ENCODE results near the gene TEKTIP1.
A peak's percentile ranks its signal among the peaks of the same experiment; 100 is the strongest.
"Not testable (repeated sequence)": the region's sequence is repeated elsewhere in the genome, so short reads cannot be mapped to it uniquely, and the experiment has no call there.

Gene TEKTIP1

DNA sequence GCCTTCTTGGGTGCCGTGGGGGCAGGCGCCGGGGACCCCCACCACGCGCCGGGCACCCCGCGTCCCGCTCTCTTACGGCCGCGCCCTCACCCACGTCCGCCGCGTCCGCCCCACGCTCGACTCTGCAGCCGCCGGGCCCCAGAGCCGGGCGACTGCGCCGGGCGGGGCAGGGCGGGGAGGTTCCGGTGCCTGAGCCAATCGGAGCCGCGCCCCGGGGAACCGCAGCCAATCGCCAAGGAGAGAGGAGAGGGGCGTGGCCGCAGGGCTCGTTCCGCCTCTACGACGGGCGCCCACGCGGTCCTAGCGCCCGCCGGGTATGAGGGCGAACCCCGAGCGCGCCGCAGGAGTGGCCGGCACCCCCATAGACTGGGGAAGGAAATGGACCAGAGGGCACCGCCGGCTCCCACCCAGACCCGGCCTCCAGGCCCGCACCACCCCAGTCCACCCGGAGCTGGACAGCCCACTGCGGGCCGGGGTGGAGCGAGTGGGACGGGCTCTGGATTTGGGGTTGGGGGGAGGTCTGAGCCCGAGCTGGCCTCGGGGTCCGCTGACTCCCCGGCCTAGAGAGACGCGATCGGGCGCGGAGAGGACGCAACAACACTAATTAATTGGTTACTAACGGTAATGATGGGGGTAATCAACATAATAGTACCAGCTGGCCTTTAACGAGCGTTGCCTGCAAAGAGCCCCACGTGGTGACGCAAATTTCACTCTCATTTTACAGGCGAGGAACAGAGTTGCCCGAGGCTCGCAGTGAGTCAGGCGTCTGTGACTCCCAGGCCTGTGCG, 18.7 kb downstream of the TEKTIP1 start, which contains the start of gene MFSD12:
MFSD12 (minus strand) TSS at position 126 of the 788 bp plus-strand sequence. CDS start 183 bp downstream, outside the sequence.
- peak; percentile 71 for DNase-seq (ENCODE audit: low read depth, low spot score)

DNA sequence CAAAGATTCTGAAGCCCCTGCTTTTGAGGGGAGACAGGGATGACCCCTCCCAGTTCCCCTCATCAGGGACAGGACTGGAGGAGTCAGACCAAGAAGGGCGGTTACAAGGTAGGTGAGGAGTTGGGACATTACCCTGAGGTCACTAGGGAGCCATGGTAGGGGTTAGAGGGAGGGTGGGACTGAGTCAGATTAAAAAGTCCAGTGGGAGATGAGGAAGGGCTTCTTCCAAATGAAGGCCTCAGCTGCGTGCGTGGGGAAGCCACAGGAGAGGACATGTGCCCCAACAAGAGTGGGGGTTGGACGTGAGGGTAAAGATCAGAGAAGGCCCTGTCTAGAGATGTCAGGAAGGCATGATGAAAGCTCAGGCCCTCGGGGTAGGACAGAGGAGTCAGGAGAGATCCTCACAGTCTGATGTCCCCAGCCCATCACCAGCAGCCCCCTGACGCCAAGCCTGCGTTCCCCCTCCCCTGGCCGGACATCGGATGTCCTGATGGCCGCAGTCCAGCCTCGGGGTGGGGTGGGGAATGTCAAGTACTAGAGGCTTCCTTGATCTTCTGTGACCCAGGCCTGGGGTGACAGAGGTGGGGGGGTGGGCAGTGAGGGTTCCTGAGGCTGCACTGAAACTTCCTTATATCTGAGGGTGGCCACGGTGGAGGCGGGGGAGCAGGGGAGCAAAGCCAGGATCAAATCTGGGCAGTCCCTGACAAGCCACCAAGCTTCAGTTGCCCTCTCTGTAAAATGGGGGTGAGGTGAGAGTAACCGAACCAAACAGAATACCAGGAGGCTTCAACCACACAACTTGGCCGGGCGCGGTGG, 24.9 kb downstream of the TEKTIP1 start:
- no peak for DNase-seq (ENCODE audit: low read depth, low spot score)

DNA sequence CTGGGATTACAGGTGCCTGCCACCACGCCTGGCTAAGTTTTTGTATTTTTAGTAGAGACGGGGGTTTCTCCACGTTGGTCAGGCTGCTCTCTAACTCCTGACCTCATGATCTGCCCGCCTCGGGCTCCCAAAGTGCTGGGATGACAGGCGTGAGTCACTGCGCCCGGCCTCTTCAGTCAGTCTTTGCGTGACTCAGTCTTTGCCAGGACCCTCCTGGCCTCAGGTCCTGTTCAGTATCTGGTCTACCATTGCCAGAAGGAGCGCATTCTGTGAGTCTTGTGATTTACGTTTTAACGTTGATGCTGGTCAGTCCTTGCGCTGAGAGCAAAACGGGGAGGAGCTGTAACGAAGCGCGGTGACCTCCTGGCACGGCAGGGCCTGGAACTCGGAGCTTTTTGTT, 26.2 kb downstream of the TEKTIP1 start:
- no peak for DNase-seq (ENCODE audit: low read depth, low spot score)

GRCh38 chr19:3570042-3570441, 31.1 kb downstream of the TEKTIP1 start:
- not testable (repeated sequence) for DNase-seq (ENCODE audit: low read depth, low spot score)

GRCh38 chr19:3570606-3571011, 31.6 kb downstream of the TEKTIP1 start:
- DNase-seq (ENCODE audit: low read depth, low spot score), result no peak

GRCh38 chr19:3572132-3572854, 33.3 kb downstream of the TEKTIP1 start:
- peak; percentile 100 for DNase-seq (ENCODE audit: low read depth, low spot score)

- DNase-seq (ENCODE audit: low read depth, low spot score), result no peak
Observed at GRCh38 chr19:3572855-3573161, 33.8 kb downstream of the TEKTIP1 start, which contains the start of gene HMG20B. HMG20B (plus strand) TSS chr19:3572944; CDS start chr19:3573310, 366 bp downstream.

- DNase-seq (ENCODE audit: low read depth, low spot score), result no peak
Observed at GRCh38 chr19:3573162-3573857, 34.3 kb downstream of the TEKTIP1 start.

- peak; percentile 90 for DNase-seq (ENCODE audit: low read depth, low spot score)
Observed at GRCh38 chr19:3573858-3574637, 35.1 kb downstream of the TEKTIP1 start.

DNA sequence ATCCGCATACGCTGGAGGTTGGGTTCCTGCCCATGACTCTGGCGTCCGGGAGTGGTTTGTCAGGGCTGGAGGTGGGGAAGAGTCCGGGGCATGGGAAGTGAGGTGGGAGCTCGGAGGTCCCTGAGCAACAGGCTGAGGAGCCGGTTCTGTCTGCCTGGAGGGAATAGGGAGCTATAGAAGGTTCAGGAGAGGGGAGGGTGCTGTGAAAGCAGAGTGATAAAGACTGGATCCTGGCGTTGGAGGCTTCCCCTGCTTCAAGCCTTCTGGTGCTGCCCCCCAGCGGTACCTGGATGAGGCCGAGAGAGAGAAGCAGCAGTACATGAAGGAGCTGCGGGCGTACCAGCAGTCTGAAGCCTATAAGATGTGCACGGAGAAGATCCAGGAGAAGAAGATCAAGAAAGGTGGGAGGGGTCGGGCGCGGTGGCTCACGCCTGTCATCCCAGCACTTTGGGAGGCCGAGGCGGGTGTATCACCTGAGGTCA, 36.3 kb downstream of the TEKTIP1 start:
- DNase-seq (ENCODE audit: low read depth, low spot score), result no peak

DNA sequence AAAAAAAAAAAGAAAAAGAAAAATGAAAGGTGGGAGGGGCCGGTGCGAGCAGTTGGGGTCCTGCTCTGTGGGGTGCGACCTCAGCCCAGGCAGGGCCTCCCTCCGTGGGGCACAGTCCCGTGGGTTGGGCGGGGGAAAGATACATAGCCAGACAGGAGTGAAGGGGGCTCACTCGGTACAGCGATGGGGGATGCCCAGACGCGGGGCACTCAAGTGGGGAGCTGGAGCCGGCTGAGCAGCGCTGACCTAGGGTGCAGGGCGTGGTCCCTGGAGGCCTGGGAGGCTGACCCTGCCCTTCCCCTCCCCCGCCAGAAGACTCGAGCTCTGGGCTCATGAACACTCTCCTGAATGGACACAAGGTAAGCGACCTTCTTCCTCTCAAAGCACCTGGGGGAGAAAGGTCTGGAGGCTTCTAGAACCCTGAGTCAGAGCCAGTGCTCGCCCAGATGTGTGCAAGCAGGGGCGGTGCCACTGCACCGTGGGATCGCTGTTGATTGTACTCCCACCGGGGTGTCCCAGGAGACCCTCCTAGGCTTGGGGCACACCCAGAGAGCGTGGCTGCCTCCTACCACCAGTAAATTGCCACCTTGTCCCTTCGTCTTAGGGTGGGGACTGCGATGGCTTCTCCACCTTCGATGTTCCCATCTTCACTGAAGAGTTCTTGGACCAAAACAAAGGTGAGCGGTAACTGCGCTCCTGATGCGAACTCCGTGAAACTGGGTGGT, 37.1 kb downstream of the TEKTIP1 start:
- DNase-seq (ENCODE audit: low read depth, low spot score), result no peak

- no peak for DNase-seq (ENCODE audit: low read depth, low spot score)
Observed at GRCh38 chr19:3576696-3577443, 37.9 kb downstream of the TEKTIP1 start.

GRCh38 chr19:3577723-3578344, 38.9 kb downstream of the TEKTIP1 start:
- no peak for DNase-seq (ENCODE audit: low read depth, low spot score)

DNA sequence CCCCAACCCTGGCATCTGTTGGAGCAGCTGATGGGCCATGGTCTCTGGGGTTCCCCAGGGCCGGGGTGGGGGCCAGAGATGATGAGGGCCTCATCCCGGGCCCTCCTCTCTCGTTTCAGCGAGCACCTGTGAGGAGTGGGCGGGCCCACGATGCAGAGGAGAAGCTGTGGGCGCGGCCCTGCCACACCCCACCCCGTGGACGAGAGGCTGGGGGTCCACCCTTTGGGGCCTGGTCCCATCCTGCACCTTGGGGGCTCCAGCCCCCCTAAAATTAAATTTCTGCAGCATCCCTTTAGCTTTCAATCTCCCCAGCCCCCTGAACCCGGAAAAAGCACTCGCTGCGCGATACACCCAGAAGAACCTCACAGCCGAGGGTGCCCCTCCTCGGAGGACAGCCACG, 39.4 kb downstream of the TEKTIP1 start:
- DNase-seq (ENCODE audit: low read depth, low spot score), result no peak

GRCh38 chr19:3580156-3580934, 41.4 kb downstream of the TEKTIP1 start:
- peak; percentile 44 for DNase-seq (ENCODE audit: low read depth, low spot score)

GRCh38 chr19:3581792-3582191, 42.8 kb downstream of the TEKTIP1 start:
- not testable (repeated sequence) for DNase-seq (ENCODE audit: low read depth, low spot score)

DNA sequence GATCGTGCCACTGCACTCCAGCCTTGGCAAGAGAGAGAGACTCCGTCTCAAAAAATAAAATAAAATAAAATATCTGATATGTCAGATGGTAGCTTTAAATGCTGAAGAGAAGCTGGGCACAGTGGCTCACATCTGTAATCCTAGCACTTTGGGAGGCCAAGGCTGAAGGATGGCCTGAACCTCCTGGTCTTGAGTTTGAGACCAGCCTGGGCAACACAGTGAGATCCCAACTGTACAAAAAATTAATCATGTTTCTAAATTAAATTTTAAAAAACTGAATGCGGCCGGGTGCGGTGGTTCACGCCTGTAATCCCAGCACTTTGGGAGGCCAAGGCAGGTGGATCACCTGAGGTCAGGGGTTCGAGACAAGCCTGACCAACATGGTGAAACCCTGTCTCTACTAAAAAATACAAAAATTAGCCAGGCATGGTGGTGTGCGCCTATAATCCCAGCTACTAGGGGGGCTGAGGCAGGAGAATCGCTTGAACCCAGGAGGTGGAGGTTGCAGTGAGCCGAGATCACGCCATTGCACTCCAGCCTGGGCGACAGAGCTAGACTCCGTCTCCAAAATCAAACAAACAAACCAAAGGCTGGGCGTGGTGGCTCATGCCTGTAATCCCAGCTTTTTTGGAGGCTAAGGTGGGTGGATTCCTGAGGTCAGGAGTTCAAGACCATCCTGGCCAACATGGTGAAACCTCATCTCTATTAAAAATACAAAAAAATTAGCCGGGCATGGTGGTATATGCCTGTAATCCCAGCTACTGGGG, 45.2 kb downstream of the TEKTIP1 start:
- not testable (repeated sequence) for DNase-seq (ENCODE audit: low read depth, low spot score)
